PC-3 (cell line): Measurements from ENCODE around the gene GLIPR2. TPM values are rescaled to one million over a fixed set of nuclear protein-coding genes. Genes with fewer than 3 reads are reported as not detected.

Experiments used
- ATAC-seq: fragments of 200-7000 bp; cut with Tn5 transposase; 2 replicates; pipeline ENCODE4 v1.9.1; 2020; ENCODE audit warnings: mild to moderate bottlenecking, moderate library complexity
- BruUV-seq: library from RNA; stranded (reverse); fragments of 400-500 nt; replicated peaks from 2 replicates; lab custom pipeline; 2021; lab: Mats Ljungman, UMichigan
- CTCF ChIA-PET: fragments of 300-600 bp; sonication (Branson Sonifier 250); formaldehyde crosslinking; loops from one replicate; lab custom pipeline; 2022; ENCODE audit warnings: antibody characterized with exemption; lab: Charles Lee
- POLR2A ChIA-PET: fragments of 300-600 bp; sonication (Branson Sonifier 250); formaldehyde crosslinking; loops from one replicate; lab custom pipeline; 2022; ENCODE audit warnings: antibody characterized with exemption; ENCODE audit not compliant: unreplicated experiment; lab: Charles Lee
- DNase-seq: peaks from one replicate; pipeline ENCODE4 v3.0.0-alpha.2; 2015
- H2AFZ ChIP-seq: fragments of 300-600 bp; sonication (generic); 2 replicates; pipeline ENCODE4 v1.6.0; 2016; ENCODE audit warnings: antibody characterized with exemption, low read length
- H3F3A ChIP-seq: fragments of 300-600 bp; sonication (generic); one replicate; pipeline ENCODE4 v1.6.0; 2017; ENCODE audit warnings: antibody characterized with exemption, low read length, control low read depth, mild to moderate bottlenecking; ENCODE audit not compliant: unreplicated experiment
- H3K27ac ChIP-seq: fragments of 300-600 bp; sonication (generic); 2 replicates; pipeline ENCODE4 v1.5.1; 2016; ENCODE audit warnings: mild to moderate bottlenecking, low read length
- H3K27me3 ChIP-seq: fragments of 300-600 bp; sonication (generic); 2 replicates; pipeline ENCODE4 v1.6.1; 2016; ENCODE audit warnings: low read length, mixed read lengths
- H3K36me3 ChIP-seq: fragments of 300-600 bp; sonication (generic); 2 replicates; pipeline ENCODE4 v1.6.1; 2016; ENCODE audit warnings: low read depth, mixed run types, low read length, mixed read lengths
- H3K4me1 ChIP-seq: fragments of 300-600 bp; sonication (generic); 2 replicates; pipeline ENCODE4 v1.5.1; 2016; ENCODE audit warnings: low read length; ENCODE audit not compliant: insufficient read depth
- H3K4me2 ChIP-seq: fragments of 300-600 bp; sonication (generic); 2 replicates; pipeline ENCODE4 v1.6.0; 2016; ENCODE audit warnings: low read length
- H3K4me3 ChIP-seq: fragments of 300-600 bp; sonication (generic); 2 replicates; pipeline ENCODE4 v1.5.1; 2016; ENCODE audit warnings: mild to moderate bottlenecking, low read length, mixed read lengths
- H3K79me2 ChIP-seq: fragments of 300-600 bp; sonication (generic); 2 replicates; pipeline ENCODE4 v1.6.1; 2017; ENCODE audit warnings: low read length, mixed read lengths
- H3K9ac ChIP-seq: fragments of 300-600 bp; sonication (generic); 2 replicates; pipeline ENCODE4 v1.6.0; 2016; ENCODE audit warnings: mild to moderate bottlenecking, low read length
- H3K9me2 ChIP-seq: fragments of 300-600 bp; sonication (generic); replicated peaks from 2 replicates; pipeline ENCODE4 v1.6.1; 2016; ENCODE audit warnings: mixed run types, low read length, mixed read lengths
- H3K9me3 ChIP-seq: fragments of 300-600 bp; sonication (generic); 2 replicates; pipeline ENCODE4 v1.6.1; 2016; ENCODE audit warnings: low read length, mixed read lengths
- H4K20me1 ChIP-seq: fragments of 300-600 bp; sonication (generic); 2 replicates; pipeline ENCODE4 v1.6.1; 2016; ENCODE audit warnings: low read length, mixed read lengths
- EZH2 ChIP-seq: fragments of 300-600 bp; sonication (generic); IDR thresholded peaks from one replicate; pipeline ENCODE4 v1.6.1; 2017; ENCODE audit warnings: antibody characterized with exemption, mild to moderate bottlenecking, low read length; ENCODE audit not compliant: unreplicated experiment
- EZH2phosphoT487 ChIP-seq: fragments of 300-600 bp; sonication (generic); IDR thresholded peaks from 2 replicates; pipeline ENCODE4 v1.6.1; 2018; ENCODE audit warnings: mild to moderate bottlenecking, antibody characterized with exemption, low read length, borderline replicate concordance
- intact Hi-C: fragments of 100-400 bp; cut with micrococcal nuclease; formaldehyde crosslinking; loops from 2 replicates; pipeline ENCODE4 v1.9.0; 2023
- total RNA-seq: library from RNA; depleted of rRNA; stranded (reverse); fragments of >200 nt; gene quantifications from 2 replicates; pipeline ENCODE4 v1.2.3, GENCODE V29; 2014
- TF ChIP-seq, protein P1 (sequence below): fragments of 300-600 bp; sonication (generic); conservative IDR thresholded peaks from 2 replicates; pipeline ENCODE4 v1.5.1; 2017; ENCODE audit warnings: antibody characterized with exemption, low read depth, mild to moderate bottlenecking, low read length

GLIPR2 gene
- total RNA-seq, 1 experiment from 2014 or later = 6.7 TPM

DNA sequence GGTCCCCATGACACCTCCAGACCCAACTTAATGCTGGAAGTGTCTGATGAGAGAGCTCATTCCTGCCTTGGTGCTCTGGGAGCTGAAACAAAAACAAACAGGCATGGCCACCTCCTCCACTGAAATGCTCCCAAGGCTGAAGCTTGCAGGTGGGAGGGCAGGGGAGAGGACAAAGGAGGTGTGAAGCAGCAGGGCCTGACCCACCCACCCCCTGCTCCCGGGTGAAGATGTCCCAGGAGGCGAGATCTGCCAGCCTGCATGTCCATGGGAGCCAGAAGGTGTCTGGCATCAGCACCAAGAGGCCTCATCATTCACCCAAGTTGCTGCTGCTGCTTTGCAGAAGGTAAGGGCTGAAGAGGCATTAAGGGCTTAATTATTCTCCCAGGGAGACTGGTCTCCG lies 28.5 kb downstream of the GLIPR2 start:
- ATAC-seq = no peak
- H2AFZ ChIP-seq = no peak overlapping the region
- H3K36me3 ChIP-seq = no peaks in the 10 kb centered on the region
- no peaks in the 10 kb centered on the region for H3F3A ChIP-seq
- no peak overlapping the region for H3K9ac ChIP-seq
- no peaks in the 10 kb centered on the region for H4K20me1 ChIP-seq
- no peak overlapping the region for H3K4me2 ChIP-seq
- H3K9me2 ChIP-seq = no peaks in the 10 kb centered on the region
- no peaks in the 10 kb centered on the region for H3K27me3 ChIP-seq
- no peak overlapping the region for H3K4me3 ChIP-seq
- no peak overlapping the region for H3K27ac ChIP-seq
- H3K9me3 ChIP-seq = no peaks in the 10 kb centered on the region
- DNase-seq = no peak
- TF ChIP-seq EZH2phosphoT487 (no peak), EZH2 (no peak)
- TF ChIP-seq, protein P1, sequence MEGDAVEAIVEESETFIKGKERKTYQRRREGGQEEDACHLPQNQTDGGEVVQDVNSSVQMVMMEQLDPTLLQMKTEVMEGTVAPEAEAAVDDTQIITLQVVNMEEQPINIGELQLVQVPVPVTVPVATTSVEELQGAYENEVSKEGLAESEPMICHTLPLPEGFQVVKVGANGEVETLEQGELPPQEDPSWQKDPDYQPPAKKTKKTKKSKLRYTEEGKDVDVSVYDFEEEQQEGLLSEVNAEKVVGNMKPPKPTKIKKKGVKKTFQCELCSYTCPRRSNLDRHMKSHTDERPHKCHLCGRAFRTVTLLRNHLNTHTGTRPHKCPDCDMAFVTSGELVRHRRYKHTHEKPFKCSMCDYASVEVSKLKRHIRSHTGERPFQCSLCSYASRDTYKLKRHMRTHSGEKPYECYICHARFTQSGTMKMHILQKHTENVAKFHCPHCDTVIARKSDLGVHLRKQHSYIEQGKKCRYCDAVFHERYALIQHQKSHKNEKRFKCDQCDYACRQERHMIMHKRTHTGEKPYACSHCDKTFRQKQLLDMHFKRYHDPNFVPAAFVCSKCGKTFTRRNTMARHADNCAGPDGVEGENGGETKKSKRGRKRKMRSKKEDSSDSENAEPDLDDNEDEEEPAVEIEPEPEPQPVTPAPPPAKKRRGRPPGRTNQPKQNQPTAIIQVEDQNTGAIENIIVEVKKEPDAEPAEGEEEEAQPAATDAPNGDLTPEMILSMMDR = no peak
- intact Hi-C loops = no loop called here
- POLR2A ChIA-PET = interaction anchor here (0.6 kb wide), 1 partner anchor 1990 kb away, joined by 3 read pairs; no protein-coding TSS in a partner anchor
- H3K4me1 ChIP-seq = peaks cover 13% of the 10 kb centered on the region
- CTCF ChIA-PET = interaction anchor here (0.6 to 1.5 kb wide), 3 partner anchors 17 to 355 kb away, joined by 3 to 7 read pairs (median 4); no protein-coding TSS in a partner anchor
- BruUV-seq = no TSS peak
- no peaks in the 10 kb centered on the region for H3K79me2 ChIP-seq

DNA sequence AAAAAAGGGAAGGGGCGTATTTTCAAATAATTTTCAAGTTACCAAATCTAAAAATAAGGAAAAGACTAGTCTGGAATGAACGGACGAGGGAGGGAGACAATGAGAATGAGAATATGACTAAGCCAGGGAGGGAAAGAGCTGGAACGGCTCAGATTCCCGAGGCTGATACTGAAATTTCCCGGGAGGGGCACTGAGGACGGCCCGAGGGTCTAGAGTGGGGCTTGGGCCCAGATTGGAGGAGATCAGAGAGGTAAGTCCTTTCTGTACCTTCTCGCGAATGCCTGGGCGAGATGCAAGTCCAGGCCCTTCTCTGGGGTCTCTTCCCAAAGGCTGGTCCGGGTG lies 29.3 kb downstream of the GLIPR2 start:
- Histone ChIP-seq H3K27me3 (no peaks in the 10 kb centered on the region), H3K4me2 (peak overlapping the region; percentile 93), H3K27ac (no peak overlapping the region), H3K79me2 (no peaks in the 10 kb centered on the region), H2AFZ (peak overlapping the region; percentile 99; the same call in 1 of the 2 replicates), H3K36me3 (no peaks in the 10 kb centered on the region), H3K9me2 (no peaks in the 10 kb centered on the region), H3K9ac (no peak overlapping the region), H4K20me1 (no peaks in the 10 kb centered on the region), H3K4me1 (peaks cover 13% of the 10 kb centered on the region), H3K9me3 (no peaks in the 10 kb centered on the region), H3K4me3 (peak overlapping the region; percentile 81), H3F3A (no peaks in the 10 kb centered on the region)
- intact Hi-C loops = loop anchor here (2.0 kb wide), 1 partner anchor 63 kb away; no protein-coding TSS in a partner anchor
- DNase-seq (peak; percentile 45), ATAC-seq (peak; percentile 37)
- BruUV-seq = no TSS peak
- ChIA-PET POLR2A (no interaction called here), CTCF (interaction anchor here (0.7 to 1.6 kb wide), 10 partner anchors 11 to 202 kb away, joined by 3 to 17 read pairs (median 6); partner anchors contain the start of gene CLTA)
- TF ChIP-seq EZH2 (no peak), EZH2phosphoT487 (no peak)
- TF ChIP-seq, protein P1 = no peak
